Erythroblast (primary cell): Measurements from ENCODE around the gene BAIAP2L1.
"Not testable (repeated sequence)": the region's sequence is repeated elsewhere in the genome, so short reads cannot be mapped to it uniquely, and the experiment has no call there.

ENCODE experiments used
- DNase-seq, 2 experiments: peaks; one replicate each; lab custom pipeline; 2025; lab: John Stamatoyannopoulos, UW
- GATA1 ChIP-seq: IDR thresholded peaks from 2 replicates; pipeline ENCODE4 v1.6.1; 2011; ENCODE audit warnings: low read depth, mild to moderate bottlenecking, control low read depth, low read length, moderate library complexity
- POLR2A ChIP-seq: IDR thresholded peaks from 2 replicates; pipeline ENCODE4 v1.6.1; 2011; ENCODE audit warnings: mild to moderate bottlenecking, low read length

BAIAP2L1 gene

DNA sequence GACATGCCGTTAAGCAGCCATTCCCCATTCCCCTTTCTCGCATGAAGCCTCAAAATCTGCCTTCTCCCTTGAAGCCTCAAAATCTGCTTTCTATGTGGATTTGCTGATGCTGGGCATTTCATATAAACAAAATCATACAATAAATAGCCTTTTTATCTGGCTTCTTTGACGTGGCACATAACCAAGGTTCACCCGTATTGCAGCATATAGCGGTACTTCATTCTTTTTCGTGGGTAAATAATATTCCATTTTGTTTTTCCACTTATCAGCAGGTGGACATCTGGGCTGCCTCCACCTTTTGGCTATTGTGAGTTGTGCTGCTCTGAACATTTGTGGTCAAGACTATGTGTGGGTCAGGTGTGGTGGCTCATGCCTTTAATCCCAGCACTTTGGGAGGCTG is 62.4 kb downstream of the BAIAP2L1 start:
- DNase-seq: no peak
- TF ChIP-seq POLR2A (no peak), GATA1 (no peak)

DNA sequence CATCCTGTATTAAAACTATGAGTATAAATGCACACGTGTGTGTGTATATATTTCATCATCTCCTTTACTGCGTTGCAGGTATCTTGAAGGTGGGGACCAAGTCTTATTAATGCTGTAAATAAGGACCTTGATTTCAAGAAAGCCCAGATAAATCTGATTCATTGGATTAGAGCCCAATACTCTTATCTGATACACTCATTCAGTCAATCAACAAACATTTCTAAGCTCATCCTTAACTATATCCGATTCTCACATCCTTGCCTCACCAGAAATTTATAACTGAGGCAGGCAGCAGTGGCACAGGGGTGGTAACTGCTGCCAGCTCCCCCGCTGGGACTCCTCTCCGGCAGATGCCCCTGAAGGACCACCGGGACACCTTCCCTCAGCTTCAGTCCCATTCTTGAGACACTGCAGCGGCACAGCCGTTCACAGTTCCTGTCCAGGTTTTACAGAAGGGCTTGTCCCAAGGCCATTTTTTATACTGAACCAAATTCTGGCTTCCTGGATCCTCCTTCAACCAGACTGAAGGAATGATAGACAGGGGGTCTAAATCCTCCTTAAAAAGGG is 65.4 kb downstream of the BAIAP2L1 start:
- no peak for DNase-seq
- TF ChIP-seq GATA1: no peak
- no peak for TF ChIP-seq POLR2A

DNA sequence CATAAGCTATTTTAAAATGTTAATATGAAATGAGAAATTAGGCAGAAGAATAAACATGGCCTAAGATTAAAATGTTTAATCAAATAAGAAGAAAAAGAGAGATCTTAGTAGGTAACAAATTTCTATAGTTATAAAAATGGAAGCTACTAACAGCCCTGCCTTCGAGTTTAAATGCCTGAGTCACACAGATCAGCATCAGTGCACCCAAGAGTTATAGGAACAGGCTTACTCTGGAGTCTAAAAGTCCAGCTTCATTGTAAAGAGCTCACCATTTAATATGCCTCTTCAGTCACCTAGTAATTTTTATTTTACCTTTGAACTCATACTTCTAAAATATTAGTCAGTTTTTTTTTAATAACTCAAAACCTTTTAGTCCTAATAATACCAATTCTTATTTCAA is 66.8 kb downstream of the BAIAP2L1 start:
- TF ChIP-seq POLR2A (no peak), GATA1 (no peak)

DNA sequence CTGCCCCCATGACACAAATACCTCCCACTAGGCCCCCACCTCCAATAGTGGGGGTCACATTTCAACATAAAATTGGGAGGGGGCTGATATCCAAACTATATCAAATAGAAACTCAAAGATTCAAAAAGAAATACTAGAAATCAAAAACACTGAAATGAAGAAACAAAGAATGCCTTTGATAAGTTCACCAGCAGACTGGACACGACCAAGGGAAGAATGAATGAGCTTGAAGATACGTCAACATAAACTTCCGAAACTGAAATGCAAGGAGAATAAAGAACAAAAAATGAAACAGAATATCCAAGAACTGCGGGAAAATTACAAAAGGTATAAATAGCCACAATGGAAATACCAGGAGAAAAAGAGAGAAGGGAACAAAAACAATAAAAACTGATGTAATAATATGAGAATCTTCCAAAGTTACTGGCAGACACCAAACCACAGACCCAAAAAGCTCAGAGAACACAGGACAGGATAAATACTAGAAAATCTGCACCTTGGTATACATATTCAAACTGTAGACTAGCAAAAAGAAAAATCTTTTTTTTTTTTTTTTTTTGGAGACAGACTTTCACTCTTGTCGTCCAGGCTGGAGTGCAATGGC is 69.9 kb downstream of the BAIAP2L1 start:
- no peak for TF ChIP-seq GATA1
- no peak for TF ChIP-seq POLR2A
- no peak for DNase-seq

More for the DNA sequence above, 66.8 kb downstream of the BAIAP2L1 start:
- DNase-seq: no peak

DNA sequence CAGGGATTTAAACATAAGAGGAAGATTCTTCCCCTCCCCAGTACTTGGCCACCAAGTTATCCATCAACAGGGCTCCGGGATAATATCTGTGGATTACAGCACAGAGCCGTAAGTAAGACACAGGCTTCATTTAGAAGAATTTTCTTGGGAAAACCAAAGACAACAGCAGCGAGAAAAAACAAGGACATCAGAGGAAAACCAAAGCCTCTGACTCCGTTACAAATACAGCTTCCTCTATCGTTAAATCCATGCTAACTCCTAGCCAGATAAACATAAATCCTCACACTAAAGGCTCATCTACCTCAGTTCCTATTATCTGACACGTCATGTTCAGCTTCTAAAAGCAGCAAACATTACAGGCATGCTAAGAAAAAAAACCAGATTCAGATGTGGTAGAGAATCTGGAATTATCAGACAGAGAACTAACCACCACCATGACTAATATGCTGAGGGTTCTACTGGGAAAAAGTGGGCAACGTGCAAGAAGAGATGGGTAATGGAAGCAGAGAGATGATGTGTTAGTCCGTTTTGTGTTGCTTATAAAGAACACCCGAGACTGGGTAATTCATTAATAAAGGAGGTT is 71.0 kb downstream of the BAIAP2L1 start:
- TF ChIP-seq GATA1 (no peak), POLR2A (no peak)
- no peak for DNase-seq

DNA sequence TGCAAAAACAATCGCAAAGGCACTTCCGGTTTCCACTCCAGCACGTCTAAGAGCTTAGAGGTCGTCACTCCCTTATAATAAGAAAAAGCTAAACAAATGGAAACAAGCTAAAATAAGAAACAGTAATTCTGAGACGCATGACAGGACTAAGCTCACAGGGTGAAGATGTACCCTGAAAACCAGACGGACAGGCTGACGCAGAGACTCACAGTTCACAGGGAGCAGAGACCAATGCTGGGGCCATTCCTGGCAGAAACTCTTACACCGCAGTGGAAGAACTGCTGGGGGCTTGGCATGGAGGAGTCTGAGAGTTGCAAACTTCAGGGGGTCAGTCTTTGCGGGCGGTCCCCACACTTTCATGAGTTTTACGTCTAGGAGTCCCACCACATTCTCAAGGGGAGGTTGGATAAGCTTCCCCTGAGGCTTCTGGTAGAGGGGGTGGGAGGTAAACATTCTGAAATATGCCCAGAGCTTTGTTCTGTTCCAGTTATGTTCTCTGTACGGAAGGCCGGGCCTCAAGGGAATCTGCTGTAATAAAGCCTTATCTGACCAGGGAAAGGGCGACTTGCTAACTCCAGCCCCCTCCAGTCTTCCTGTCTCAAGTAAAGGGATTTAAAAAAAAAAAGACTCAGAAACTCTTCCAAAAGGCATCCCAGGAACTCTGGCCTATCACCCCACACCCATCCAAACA is 71.6 kb downstream of the BAIAP2L1 start:
- DNase-seq: no peak
- no peak for TF ChIP-seq GATA1
- no peak for TF ChIP-seq POLR2A

DNA sequence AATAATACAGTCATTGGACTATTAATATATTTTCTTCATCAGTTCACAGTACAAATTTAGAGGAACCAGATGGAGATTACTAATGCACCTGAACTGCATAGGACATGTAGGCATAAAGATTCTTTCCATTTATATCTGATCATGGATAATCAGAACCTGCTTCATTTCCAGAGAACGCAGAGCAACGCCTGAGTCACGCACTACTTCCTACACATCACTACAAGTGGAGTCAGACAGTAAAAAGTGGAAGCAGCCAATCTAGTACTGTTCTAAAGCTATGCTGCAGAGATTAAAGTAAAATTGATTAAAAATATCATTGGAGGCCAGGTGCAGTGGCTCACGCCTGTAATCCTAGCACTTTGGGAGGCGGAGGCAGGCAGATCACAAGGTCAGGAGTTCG is 76.1 kb downstream of the BAIAP2L1 start:
- no peak for DNase-seq
- TF ChIP-seq POLR2A (no peak), GATA1 (no peak)

DNA sequence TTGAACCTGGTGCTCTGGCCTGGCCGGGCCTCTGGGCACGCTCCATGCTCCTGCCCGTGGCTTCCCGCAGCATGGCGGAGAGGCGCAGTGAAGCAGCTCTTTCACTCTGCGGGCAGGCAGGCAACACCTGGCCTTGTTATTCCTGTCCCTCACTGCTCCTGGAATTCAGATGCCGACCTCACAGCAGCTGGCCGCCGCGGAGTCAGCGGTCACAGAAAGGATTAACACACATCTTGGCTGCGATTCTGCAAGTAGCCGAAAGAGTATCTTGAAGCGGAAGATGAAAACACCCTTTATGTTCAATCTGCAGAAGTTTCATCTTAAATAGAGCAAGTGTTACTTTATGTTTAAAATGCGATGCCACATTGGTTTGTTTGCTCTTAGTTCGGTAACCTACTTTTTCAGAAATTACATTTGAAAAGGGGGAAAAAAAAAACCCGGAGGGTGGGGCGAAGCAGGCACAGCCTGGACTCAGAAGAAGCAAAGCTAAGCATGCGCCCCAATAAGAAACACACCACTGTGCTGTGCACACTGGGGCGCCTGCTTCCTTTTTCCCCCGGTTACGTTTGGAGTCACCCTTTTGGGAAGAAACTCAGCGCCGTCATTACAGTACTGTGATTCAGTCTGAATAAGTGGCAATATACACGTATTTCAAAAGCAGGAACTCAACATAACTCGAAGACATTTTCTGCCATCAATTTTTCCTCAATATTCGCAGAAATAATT is 77.1 kb downstream of the BAIAP2L1 start:
- DNase-seq: no peak
- TF ChIP-seq POLR2A: no peak
- TF ChIP-seq GATA1: no peak

DNA sequence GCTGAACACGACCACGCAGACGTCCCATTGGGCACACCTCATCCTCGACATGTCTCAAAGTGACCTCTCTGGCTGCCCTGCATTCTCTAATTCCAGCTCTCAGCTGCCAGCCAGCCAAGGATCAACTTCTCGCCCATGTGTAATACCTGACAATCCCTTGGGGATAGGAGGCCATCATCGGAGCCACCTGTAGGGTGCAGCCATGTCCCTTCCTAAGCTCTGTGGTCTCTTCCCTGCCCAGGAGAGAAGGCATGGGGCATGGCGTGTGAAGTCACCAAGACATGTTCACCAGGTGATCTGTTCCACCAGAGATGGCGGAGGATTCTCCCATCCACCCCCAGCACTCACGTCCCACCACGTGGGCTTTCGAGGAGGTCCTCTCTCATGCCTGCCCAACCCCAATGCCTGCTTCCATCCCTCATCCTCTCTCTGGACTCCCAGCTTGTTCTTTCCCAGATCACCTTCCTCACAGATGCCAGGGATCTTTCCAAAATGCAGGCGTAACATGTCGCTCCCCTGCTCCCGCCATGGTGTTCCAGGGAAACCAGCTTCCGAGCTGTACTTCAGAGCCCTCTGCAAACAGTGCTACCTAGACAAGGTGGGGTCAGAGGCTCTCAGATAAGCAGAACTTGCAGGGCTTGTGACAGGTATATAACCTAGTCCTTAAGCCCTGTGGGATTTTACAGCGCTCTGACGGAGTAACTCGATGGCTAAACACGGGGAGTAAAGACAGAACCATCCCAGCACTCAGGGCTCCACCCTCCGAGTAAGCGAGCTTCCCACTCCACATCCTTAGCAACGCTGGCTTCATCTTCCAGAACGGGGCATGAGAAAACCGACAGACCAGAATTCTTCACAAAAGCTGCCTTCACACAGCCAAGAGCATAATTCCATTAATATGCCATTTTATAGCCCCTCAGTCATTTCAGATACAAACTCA is 78.3 kb downstream of the BAIAP2L1 start:
- DNase-seq: no peak
- TF ChIP-seq POLR2A (no peak), GATA1 (no peak)

DNA sequence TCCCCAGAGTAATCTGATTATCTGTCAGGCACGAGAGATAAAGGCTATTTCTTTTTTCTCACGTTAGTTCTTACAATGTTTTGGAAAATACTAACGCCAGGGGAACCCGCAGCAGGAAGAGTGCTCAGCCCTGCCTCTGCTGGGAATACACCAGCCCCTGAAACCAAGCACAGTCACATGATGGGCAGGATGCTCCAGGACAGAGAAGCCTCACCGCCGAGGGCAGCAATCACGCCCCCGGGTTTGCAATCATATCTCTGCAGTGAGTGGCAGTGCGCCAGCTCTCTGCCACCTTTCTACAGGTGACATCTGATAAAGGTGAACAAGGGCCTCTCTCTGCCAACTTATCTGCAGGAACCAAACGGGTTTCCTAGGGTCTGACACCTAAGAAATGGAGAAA is 79.6 kb downstream of the BAIAP2L1 start:
- no peak for TF ChIP-seq POLR2A
- TF ChIP-seq GATA1: no peak
- no peak for DNase-seq

DNA sequence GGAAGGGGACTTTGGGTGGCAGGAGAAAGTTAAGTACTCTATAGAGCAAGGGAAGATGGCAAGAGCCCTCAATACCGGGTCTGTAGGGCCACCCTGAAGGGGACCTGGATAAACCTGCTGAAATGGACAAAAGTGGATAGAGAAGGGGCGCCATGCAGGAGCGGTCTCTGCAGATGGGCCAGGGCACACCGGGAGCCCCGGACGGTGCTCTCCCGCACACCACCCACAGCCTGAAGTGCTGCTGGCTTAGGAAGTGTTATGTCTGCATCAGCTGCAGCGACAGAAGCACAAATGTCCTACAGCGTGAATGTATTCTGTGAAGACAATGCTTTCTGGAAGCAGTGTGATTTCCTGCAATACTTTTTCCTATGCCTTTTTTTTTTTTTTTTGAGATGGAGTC is 81.7 kb downstream of the BAIAP2L1 start:
- TF ChIP-seq GATA1 (no peak), POLR2A (no peak)
- DNase-seq: no peak

DNA sequence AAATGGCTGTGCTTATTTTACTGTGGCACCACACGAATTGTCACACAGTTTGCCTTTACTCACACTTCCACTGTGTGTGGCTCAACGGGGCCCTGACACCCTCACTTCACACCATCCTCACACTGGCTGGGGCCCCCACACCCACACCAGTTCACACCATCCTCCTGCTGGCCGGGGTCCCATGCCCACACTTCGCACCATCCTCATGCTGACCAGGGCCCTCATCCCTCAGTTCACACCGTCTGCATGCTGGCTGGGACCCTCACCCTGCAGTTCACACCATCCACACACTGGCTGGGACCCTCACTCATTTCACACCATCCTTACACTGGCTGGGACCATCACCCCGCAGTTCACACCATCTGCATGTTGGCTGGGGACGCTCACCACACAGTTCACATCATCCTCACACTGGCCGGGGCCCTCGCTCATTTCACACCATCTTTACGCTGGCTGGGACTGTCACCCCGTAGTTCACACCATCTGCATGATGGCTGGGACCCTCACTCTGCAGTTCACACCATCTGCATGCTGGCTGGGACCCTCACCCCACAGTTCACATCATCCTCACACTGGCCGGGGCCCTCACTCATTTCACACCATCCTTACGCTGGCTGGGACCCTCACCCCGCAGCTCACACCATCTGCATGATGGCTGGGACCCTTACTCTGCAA is 83.4 kb downstream of the BAIAP2L1 start:
- no peak for DNase-seq
- no peak for TF ChIP-seq GATA1

DNA sequence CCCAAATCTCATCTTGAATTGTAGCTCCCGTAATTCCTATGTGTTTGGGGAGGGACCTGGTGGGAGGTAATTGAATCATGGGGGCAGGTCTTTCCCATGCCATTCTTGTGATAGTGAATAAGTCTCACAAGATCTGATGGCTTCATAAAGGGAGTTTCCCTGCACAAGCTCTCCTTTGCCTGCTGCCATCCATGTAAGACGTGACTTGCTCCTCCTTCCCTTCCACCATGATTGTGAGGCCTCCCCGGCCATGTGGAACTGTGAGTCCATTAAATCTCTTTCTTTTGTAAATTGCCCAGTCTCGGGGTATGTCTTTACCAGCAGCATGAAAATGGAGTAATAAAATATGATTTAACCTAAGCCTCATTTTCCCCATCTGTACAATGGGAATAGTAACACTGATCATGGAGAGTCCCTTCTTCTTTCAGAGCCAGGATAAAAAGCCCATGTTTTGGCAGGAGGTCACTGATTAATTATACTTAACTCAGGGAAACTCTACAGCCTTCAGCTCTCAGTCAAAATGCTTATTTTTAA is 84.8 kb downstream of the BAIAP2L1 start:
- not testable (repeated sequence) for DNase-seq
